ENCODE results near the gene HOXA10.

GRCh38 chr7:27184337-27185012 is 10.4 kb upstream of the HOXA10 start:
- TF ChIP-seq, protein P1, sequence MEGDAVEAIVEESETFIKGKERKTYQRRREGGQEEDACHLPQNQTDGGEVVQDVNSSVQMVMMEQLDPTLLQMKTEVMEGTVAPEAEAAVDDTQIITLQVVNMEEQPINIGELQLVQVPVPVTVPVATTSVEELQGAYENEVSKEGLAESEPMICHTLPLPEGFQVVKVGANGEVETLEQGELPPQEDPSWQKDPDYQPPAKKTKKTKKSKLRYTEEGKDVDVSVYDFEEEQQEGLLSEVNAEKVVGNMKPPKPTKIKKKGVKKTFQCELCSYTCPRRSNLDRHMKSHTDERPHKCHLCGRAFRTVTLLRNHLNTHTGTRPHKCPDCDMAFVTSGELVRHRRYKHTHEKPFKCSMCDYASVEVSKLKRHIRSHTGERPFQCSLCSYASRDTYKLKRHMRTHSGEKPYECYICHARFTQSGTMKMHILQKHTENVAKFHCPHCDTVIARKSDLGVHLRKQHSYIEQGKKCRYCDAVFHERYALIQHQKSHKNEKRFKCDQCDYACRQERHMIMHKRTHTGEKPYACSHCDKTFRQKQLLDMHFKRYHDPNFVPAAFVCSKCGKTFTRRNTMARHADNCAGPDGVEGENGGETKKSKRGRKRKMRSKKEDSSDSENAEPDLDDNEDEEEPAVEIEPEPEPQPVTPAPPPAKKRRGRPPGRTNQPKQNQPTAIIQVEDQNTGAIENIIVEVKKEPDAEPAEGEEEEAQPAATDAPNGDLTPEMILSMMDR (IDR thresholded peaks at IDR 0.05) = peak in 1 of 5 experiments; percentile 7
- TF ChIP-seq EP300 (IDR thresholded peaks at IDR 0.05) = no peak
